Kidney glomerular epithelial cell (primary cell): ENCODE measurements around the gene NUDC.
"Not testable (repeated sequence)": the region's sequence is repeated elsewhere in the genome, so short reads cannot be mapped to it uniquely, and the experiment has no call there.

ENCODE experiments used
- DNase-seq: peaks from one replicate; lab custom pipeline; 2025; lab: John Stamatoyannopoulos, UW

The NUDC gene

GRCh38 chr1:26921540-26922430, at the start of gene NUDC:
NUDC (plus strand) TSS chr1:26921743; CDS start chr1:26921849, 106 bp downstream.
- DNase-seq: peak; percentile 96

GRCh38 chr1:26873097-26873496, 48.4 kb upstream of the NUDC start:
- not testable (repeated sequence) for DNase-seq

GRCh38 chr1:26874896-26875295, 46.6 kb upstream of the NUDC start:
- DNase-seq: no peak

- no peak for DNase-seq
These were observed 44.2 kb upstream of the NUDC start for GRCh38 chr1:26877326-26877725.

- no peak for DNase-seq
These were observed 41.8 kb upstream of the NUDC start for GRCh38 chr1:26879793-26880192.

GRCh38 chr1:26881611-26882010, 39.9 kb upstream of the NUDC start:
- not testable (repeated sequence) for DNase-seq

GRCh38 chr1:26882696-26883463, 38.7 kb upstream of the NUDC start:
- no peak for DNase-seq

- DNase-seq: peak; percentile 34
These were observed 34.4 kb upstream of the NUDC start for GRCh38 chr1:26887125-26887524.

- no peak for DNase-seq
These were observed 33.3 kb upstream of the NUDC start for GRCh38 chr1:26888231-26888630.

GRCh38 chr1:26889551-26890466, 31.7 kb upstream of the NUDC start, which contains the start of gene GPN2:
GPN2 (minus strand) TSS chr1:26890283; CDS start chr1:26890096, 187 bp downstream.
- no peak for DNase-seq

- no peak for DNase-seq
These were observed 31.1 kb upstream of the NUDC start for GRCh38 chr1:26890467-26890796.

- DNase-seq: no peak
These were observed 27.3 kb upstream of the NUDC start for GRCh38 chr1:26894263-26894662.

GRCh38 chr1:26897351-26897750, 24.2 kb upstream of the NUDC start:
- DNase-seq: no peak

GRCh38 chr1:26900001-26900814, 21.3 kb upstream of the NUDC start, which contains the start of gene GPATCH3:
GPATCH3 (minus strand) TSS chr1:26900467; CDS start chr1:26900442, 25 bp downstream.
- DNase-seq: peak; percentile 94

GRCh38 chr1:26900815-26901511, 20.6 kb upstream of the NUDC start:
- DNase-seq: no peak

- DNase-seq: peak; percentile 90
These were observed 14.2 kb upstream of the NUDC start for GRCh38 chr1:26907071-26907917.

- DNase-seq: no peak
These were observed 11.6 kb upstream of the NUDC start for GRCh38 chr1:26909951-26910342.

- DNase-seq: no peak
These were observed 11.0 kb upstream of the NUDC start for GRCh38 chr1:26910343-26911160.
